HG03565 (cell line): ENCODE results near the gene PYGO2.
"Not testable (repeated sequence)": the region's sequence is repeated elsewhere in the genome, so short reads cannot be mapped to it uniquely, and the experiment has no call there.

Experiments
- ATAC-seq: cut with Tn5 transposase; IDR thresholded peaks from one replicate; pipeline ENCODE4 v1.9.1; 2021; ENCODE audit warnings: mild to moderate bottlenecking, moderate library complexity; ENCODE audit not compliant: unreplicated experiment

Gene PYGO2

GRCh38 chr1:154925335-154926170 is 36.0 kb downstream of the PYGO2 start:
- ATAC-seq: no peak

- ATAC-seq: no peak
These were observed 37.9 kb downstream of the PYGO2 start for GRCh38 chr1:154923695-154924094.

- ATAC-seq: no peak
These were observed 48.3 kb downstream of the PYGO2 start for GRCh38 chr1:154913273-154913672.

GRCh38 chr1:154912755-154913154 is 48.8 kb downstream of the PYGO2 start:
- no peak for ATAC-seq

GRCh38 chr1:154911691-154912550 is 49.7 kb downstream of the PYGO2 start:
- ATAC-seq: no peak

GRCh38 chr1:154910851-154911250 is 50.7 kb downstream of the PYGO2 start:
- ATAC-seq: no peak

- ATAC-seq: no peak
These were observed 52.6 kb downstream of the PYGO2 start for GRCh38 chr1:154908937-154909336.

GRCh38 chr1:154908129-154908528 is 53.5 kb downstream of the PYGO2 start:
- ATAC-seq: not testable (repeated sequence)
